ENCODE data around the gene ARHGAP4. TPM values are rescaled to one million over a fixed set of nuclear protein-coding genes. Genes with fewer than 3 reads are reported as not detected.

ARHGAP4 gene
- total RNA-seq, 2 experiments from 2014 or later: 456 to 463 TPM

DNA sequence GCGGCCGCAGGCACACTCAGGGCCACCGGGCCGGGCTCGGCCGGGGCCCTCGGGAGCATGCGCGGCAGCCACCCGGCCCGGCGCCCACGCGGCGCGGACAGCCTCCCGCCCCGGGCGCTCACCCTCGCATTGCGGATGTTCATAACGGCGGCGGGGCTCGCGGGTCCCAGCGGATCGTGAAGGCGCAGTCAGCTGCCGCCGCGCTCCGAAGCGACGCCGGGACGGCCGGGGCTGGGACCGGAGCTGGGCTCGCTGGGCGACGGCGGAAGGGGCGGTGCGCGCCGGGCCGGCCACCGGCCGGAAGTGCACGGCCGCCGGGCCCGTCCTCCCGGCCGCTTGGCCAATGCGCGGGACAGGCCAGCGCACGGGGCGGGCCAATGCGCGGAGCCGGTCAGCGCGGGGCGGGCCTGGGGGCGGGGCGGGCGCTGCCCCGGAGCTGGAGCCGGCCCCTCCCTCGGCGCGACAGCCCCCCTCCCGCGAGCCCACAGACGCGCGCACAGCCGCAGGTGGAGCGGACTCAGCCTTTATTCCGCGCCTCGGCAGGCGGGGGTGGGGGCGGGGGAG, 8.8 kb upstream of the ARHGAP4 start, which contains the start of gene NAA10:
Gene NAA10 (minus strand): TSS at position 276 of the 564 bp plus-strand sequence. CDS start 133 bp downstream, at position 143.
- H3K9me3 Mint-ChIP-seq: no peaks in the 10 kb centered on the region
- peaks cover 27% of the 10 kb centered on the region for H3K4me1 Mint-ChIP-seq (ENCODE audit: low read depth)
- peaks cover 20% of the 10 kb centered on the region for H3K4me1 ChIP-seq (ENCODE audit: insufficient read depth, low read length)
- peak in 11 of 14 experiments; percentile 21 to 80 (median 55) for DNase-seq
- H3K27me3 Mint-ChIP-seq: no peaks in the 10 kb centered on the region
- peak within 1 kb of the TSS; percentile 61 for H3K4me3 ChIP-seq (ENCODE audit: low read length)
- peaks cover 14% of the 10 kb centered on the region for H3K36me3 ChIP-seq (ENCODE audit: insufficient read depth, low read length)
- ChIA-PET POLR2A (interaction anchor here (1.4 to 6.3 kb wide), 5 partner anchors 10 to 36 kb away, joined by 3 to 56 read pairs (median 7); partner anchors contain the start of genes ARHGAP4, HCFC1 and RENBP), CTCF (interaction anchor here (0.9 kb wide), 1 partner anchor 12 kb away, joined by 3 read pairs; no protein-coding TSS in a partner anchor)
- intact Hi-C loops (cut with DNase I, micrococcal nuclease): no loop called here
- peak within 1 kb of the TSS; percentile 78 for H3K27ac Mint-ChIP-seq
- H3K9me3 ChIP-seq (ENCODE audit: control insufficient read depth in 1 of 2, insufficient read depth in 1 of 2, low read length in 2 of 2): no peaks in the 10 kb centered on the region
- H3K27ac ChIP-seq (ENCODE audit: low read depth in 1 of 2, low read length in 2 of 2): peak within 1 kb of the TSS in 1 of 2 donors; percentile 7
- no peak for TF ChIP-seq CTCF (IDR thresholded peaks at IDR 0.05)
- H3K4me3 Mint-ChIP-seq: peak within 1 kb of the TSS; percentile 90
- H3K27me3 ChIP-seq (ENCODE audit: control insufficient read depth in 1 of 2, insufficient read depth in 2 of 2, low read length in 2 of 2): no peaks in the 10 kb centered on the region
- peaks cover 18% of the 10 kb centered on the region for H3K36me3 Mint-ChIP-seq (ENCODE audit: low read depth)
- ATAC-seq (ENCODE audit: poor library complexity): peak; percentile 60

DNA sequence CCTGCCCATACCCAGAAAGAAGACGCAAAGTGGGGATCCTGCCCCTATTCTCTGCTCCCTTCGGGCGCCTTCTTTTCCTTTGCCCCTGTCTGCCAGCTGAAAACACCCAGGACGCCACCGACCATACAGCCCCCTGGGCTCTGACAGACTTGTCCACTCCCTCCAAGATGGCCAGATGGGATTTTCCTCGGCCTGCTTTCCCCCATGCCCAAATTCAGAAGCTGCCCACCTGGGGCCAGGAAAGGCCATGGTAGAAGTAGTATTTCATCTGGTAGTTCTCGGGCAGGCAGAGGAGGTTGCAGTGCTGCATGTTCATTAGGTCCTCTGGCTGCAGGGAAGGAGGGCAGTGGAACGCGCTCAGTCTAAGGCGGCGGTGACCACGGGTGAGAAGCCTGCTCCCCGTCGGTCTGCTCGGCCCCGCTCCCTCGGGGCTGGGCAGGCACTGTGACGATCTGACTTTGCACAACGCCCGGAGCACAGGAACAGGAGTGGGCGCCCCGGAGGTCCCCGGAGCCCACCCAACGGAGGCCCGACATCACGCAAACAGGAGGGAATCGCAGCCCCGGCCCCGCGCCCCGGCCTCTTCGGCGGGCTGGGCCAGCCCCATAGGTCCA, 8.2 kb upstream of the ARHGAP4 start:
- ATAC-seq (ENCODE audit: poor library complexity): peak; percentile 16
- Mint-ChIP-seq H3K4me3 (peak overlapping the region; percentile 90), H3K27ac (peak overlapping the region; percentile 78), H3K36me3 (ENCODE audit: low read depth) (peaks cover 18% of the 10 kb centered on the region), H3K4me1 (ENCODE audit: low read depth) (peaks cover 29% of the 10 kb centered on the region), H3K9me3 (no peaks in the 10 kb centered on the region), H3K27me3 (no peaks in the 10 kb centered on the region)
- Histone ChIP-seq H3K9me3 (ENCODE audit: control insufficient read depth in 1 of 2, insufficient read depth in 1 of 2, low read length in 2 of 2) (no peaks in the 10 kb centered on the region), H3K27ac (ENCODE audit: low read depth in 1 of 2, low read length in 2 of 2) (peak overlapping the region in 1 of 2 donors; percentile 7), H3K4me1 (ENCODE audit: insufficient read depth, low read length) (peaks cover 26% of the 10 kb centered on the region), H3K4me3 (ENCODE audit: low read length) (peak overlapping the region; percentile 61), H3K27me3 (ENCODE audit: control insufficient read depth in 1 of 2, insufficient read depth in 2 of 2, low read length in 2 of 2) (no peaks in the 10 kb centered on the region), H3K36me3 (ENCODE audit: insufficient read depth, low read length) (peaks cover 16% of the 10 kb centered on the region)
- intact Hi-C loops (cut with DNase I, micrococcal nuclease): no loop called here
- CTCF ChIA-PET: interaction anchor here (0.9 to 1.8 kb wide), 2 partner anchors 13 kb away, joined by 3 to 9 read pairs; no protein-coding TSS in a partner anchor
- no peak for TF ChIP-seq CTCF (IDR thresholded peaks at IDR 0.05)
- DNase-seq: no peak
- POLR2A ChIA-PET: interaction anchor here (1.0 to 6.3 kb wide), 6 partner anchors 9 to 37 kb away, joined by 3 to 56 read pairs (median 6); partner anchors contain the start of genes ARHGAP4, HCFC1 and RENBP

GRCh38 chrX:153933748-153934147, 7.7 kb upstream of the ARHGAP4 start:
- H3K27me3 ChIP-seq (ENCODE audit: control insufficient read depth in 1 of 2, insufficient read depth in 2 of 2, low read length in 2 of 2): no peaks in the 10 kb centered on the region
- ChIA-PET CTCF (interaction anchor here (1.8 kb wide), 1 partner anchor 14 kb away, joined by 9 read pairs; no protein-coding TSS in a partner anchor), POLR2A (interaction anchor here (1.0 to 6.3 kb wide), 5 partner anchors 9 to 38 kb away, joined by 3 to 56 read pairs (median 7); partner anchors contain the start of genes ARHGAP4, HCFC1 and RENBP)
- peak overlapping the region in 1 of 2 donors; percentile 7 for H3K27ac ChIP-seq (ENCODE audit: low read depth in 1 of 2, low read length in 2 of 2)
- H3K9me3 ChIP-seq (ENCODE audit: control insufficient read depth in 1 of 2, insufficient read depth in 1 of 2, low read length in 2 of 2): no peaks in the 10 kb centered on the region
- peaks cover 16% of the 10 kb centered on the region for H3K36me3 ChIP-seq (ENCODE audit: insufficient read depth, low read length)
- no peak for TF ChIP-seq CTCF (IDR thresholded peaks at IDR 0.05)
- H3K4me1 Mint-ChIP-seq (ENCODE audit: low read depth): peaks cover 33% of the 10 kb centered on the region
- H3K4me3 Mint-ChIP-seq: peak overlapping the region; percentile 90
- peak overlapping the region; percentile 61 for H3K4me3 ChIP-seq (ENCODE audit: low read length)
- intact Hi-C loops (cut with DNase I, micrococcal nuclease): no loop called here
- H3K27me3 Mint-ChIP-seq: no peaks in the 10 kb centered on the region
- H3K27ac Mint-ChIP-seq: peak overlapping the region; percentile 78
- H3K9me3 Mint-ChIP-seq: no peaks in the 10 kb centered on the region
- peaks cover 18% of the 10 kb centered on the region for H3K36me3 Mint-ChIP-seq (ENCODE audit: low read depth)
- ATAC-seq (ENCODE audit: poor library complexity) (no peak), DNase-seq (no peak)
- peaks cover 31% of the 10 kb centered on the region for H3K4me1 ChIP-seq (ENCODE audit: insufficient read depth, low read length)

All from CD4-positive, alpha-beta T cell (primary cell).